Measurements from ENCODE around the gene ST7L.

DNA sequence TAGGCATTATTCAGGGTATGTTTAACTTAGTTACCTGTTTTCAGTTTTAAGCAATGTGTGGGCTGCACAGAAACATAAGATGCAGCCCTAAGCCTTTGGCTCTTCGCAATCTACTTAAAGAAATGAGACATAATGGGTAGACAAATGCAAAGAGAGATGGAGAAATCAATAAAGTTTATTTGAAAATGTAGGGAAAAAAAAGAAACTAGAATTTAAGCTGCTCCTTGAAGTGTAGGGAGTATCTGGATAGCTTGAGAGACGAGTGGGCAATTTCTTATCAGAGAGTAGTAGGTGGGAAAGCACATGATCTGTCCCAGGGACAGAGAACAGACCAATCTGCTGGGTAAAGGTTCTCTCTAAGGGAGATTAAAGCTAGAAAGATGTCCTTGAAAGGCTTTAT is 101.3 kb downstream of the ST7L start:
- no peak for TF ChIP-seq EP300 (IDR thresholded peaks at IDR 0.05)
- TF ChIP-seq, protein P1, sequence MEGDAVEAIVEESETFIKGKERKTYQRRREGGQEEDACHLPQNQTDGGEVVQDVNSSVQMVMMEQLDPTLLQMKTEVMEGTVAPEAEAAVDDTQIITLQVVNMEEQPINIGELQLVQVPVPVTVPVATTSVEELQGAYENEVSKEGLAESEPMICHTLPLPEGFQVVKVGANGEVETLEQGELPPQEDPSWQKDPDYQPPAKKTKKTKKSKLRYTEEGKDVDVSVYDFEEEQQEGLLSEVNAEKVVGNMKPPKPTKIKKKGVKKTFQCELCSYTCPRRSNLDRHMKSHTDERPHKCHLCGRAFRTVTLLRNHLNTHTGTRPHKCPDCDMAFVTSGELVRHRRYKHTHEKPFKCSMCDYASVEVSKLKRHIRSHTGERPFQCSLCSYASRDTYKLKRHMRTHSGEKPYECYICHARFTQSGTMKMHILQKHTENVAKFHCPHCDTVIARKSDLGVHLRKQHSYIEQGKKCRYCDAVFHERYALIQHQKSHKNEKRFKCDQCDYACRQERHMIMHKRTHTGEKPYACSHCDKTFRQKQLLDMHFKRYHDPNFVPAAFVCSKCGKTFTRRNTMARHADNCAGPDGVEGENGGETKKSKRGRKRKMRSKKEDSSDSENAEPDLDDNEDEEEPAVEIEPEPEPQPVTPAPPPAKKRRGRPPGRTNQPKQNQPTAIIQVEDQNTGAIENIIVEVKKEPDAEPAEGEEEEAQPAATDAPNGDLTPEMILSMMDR (IDR thresholded peaks at IDR 0.05) = no peak
- TF ChIP-seq POLR2A (IDR thresholded peaks at IDR 0.05) = no peak
